ENCODE measurements around the gene VEPH1. TPM values are rescaled to one million over a fixed set of nuclear protein-coding genes. Genes with fewer than 3 reads are reported as not detected.
A peak's percentile ranks its signal among the peaks of the same experiment; 100 is the strongest.

Gene VEPH1
- total RNA-seq, 1 experiment from 2014 or later, result 7.7 TPM

GRCh38 chr3:157354722-157355121 lies 148.5 kb downstream of the VEPH1 start:
- H3K4me2 ChIP-seq (ENCODE audit: insufficient read depth, insufficient read length, low read length), result no peak overlapping the region
- H3K56ac ChIP-seq (ENCODE audit: insufficient read length, low read depth, low read length), result no peak overlapping the region
- H4K5ac ChIP-seq (ENCODE audit: insufficient read length, low read depth, low read length), result no peak overlapping the region
- H3K79me2 ChIP-seq (ENCODE audit: insufficient read depth, low read length), result no peaks in the 10 kb centered on the region
- H3K9ac ChIP-seq (ENCODE audit: extremely low read depth, insufficient read length, low read length), result no peak overlapping the region
- no peak overlapping the region for H3K18ac ChIP-seq (ENCODE audit: insufficient read length, low read depth, low read length)
- no peak overlapping the region for H4K8ac ChIP-seq (replicated peaks; ENCODE audit: insufficient read length, low read depth, low read length)
- H3K79me1 ChIP-seq (ENCODE audit: insufficient read depth, low read depth, low read length, poor library complexity, severe bottlenecking), result no peaks in the 10 kb centered on the region
- H3K9me3 Mint-ChIP-seq, result no peaks in the 10 kb centered on the region
- H3K9me3 ChIP-seq (ENCODE audit: control insufficient read depth, low read depth, low read length), result no peaks in the 10 kb centered on the region
- H2AK5ac ChIP-seq (ENCODE audit: insufficient read length, low read length), result no peak overlapping the region
- H2BK20ac ChIP-seq (ENCODE audit: low read depth, low read length, poor library complexity, severe bottlenecking), result no peak overlapping the region
- H3K4ac ChIP-seq (ENCODE audit: low read depth, low read length), result no peak overlapping the region
- H3K36me3 Mint-ChIP-seq (ENCODE audit: insufficient read depth in 1 of 3, low read depth in 3 of 3), result no peaks in the 10 kb centered on the region
- no peaks in the 10 kb centered on the region for H4K20me1 ChIP-seq (ENCODE audit: control insufficient read depth, insufficient read depth, insufficient read length)
- no peak for DNase-seq
- H2BK120ac ChIP-seq (ENCODE audit: low read depth, low read length, poor library complexity, severe bottlenecking), result no peak overlapping the region
- no peak overlapping the region for H2AFZ ChIP-seq (ENCODE audit: low read length)
- H3K23me2 ChIP-seq (ENCODE audit: insufficient read length, low read depth, low read length, poor library complexity, severe bottlenecking), result no peaks in the 10 kb centered on the region
- no peak overlapping the region for H2BK12ac ChIP-seq (ENCODE audit: insufficient read length, low read depth, low read length)
- no peak overlapping the region for H3K27ac Mint-ChIP-seq
- WGBS (ENCODE audit: extremely low coverage, insufficient read length, low lambda C conversion rate), result no CpG with 5 or more reads among the region's 1 CpG
- H3K14ac ChIP-seq (ENCODE audit: insufficient read depth, low read length), result no peak overlapping the region
- H2BK15ac ChIP-seq (ENCODE audit: low read depth, low read length), result no peak overlapping the region
- no peak overlapping the region for H3K27ac ChIP-seq (ENCODE audit: insufficient read length, low read depth, low read length)
- H3K4me1 ChIP-seq (ENCODE audit: insufficient read depth, low read length), result 0 out of 2 replicates have a peak, but pooled peaks cover 3% of the 10 kb centered on the region
- H2BK5ac ChIP-seq (ENCODE audit: insufficient read length, low read length), result no peak overlapping the region
- no peaks in the 10 kb centered on the region for H3K27me3 ChIP-seq (ENCODE audit: insufficient read depth, low read length)
- no peak overlapping the region for H3K23ac ChIP-seq (ENCODE audit: insufficient read length, low read depth, low read length)
- H4K91ac ChIP-seq (ENCODE audit: insufficient read length, low read depth, low read length), result no peak overlapping the region
- H3K4me3 Mint-ChIP-seq, result no peak overlapping the region
- peaks cover 4 to 6% of the 10 kb centered on the region in 2 experiments for H3K4me1 Mint-ChIP-seq
- no peak overlapping the region for H3T11ph ChIP-seq (ENCODE audit: low read length)
- H3K27me3 Mint-ChIP-seq (ENCODE audit: low read depth), result no peaks in the 10 kb centered on the region; the same call in 1 of the 2 replicates
- TF ChIP-seq CTCF (conservative IDR thresholded peaks at IDR 0.05), result peak; percentile 76
